Measurements from ENCODE around the gene DOCK4. TPM values are rescaled to one million over a fixed set of nuclear protein-coding genes. Genes with fewer than 3 reads are reported as not detected.
"Not testable (repeated sequence)": the region's sequence is repeated elsewhere in the genome, so short reads cannot be mapped to it uniquely, and the experiment has no call there.

DOCK4 gene
- total RNA-seq, 1 experiment from 2014 or later: 3.4 TPM

DNA sequence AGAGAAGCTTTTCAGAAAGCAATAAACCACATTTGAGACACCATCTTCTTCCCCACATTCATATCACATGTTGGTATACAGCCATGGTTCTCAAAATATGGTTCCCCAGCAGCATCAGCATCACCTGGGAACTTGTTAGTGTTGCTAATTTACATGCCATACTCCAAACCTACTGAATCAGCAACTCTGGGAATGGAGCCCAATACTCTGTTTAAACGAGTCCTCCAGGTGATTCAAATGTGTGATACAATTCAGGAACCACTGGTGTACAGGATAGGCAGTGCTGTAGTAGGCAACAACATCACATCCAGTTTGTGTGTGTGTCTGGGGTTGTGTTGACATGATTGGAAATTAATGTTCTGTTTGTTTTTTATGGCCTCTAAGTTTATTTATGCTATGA lies 48.0 kb upstream of the DOCK4 start:
- no peaks in the 10 kb centered on the region for H3K36me3 Mint-ChIP-seq (ENCODE audit: insufficient read depth, unreplicated experiment)
- no TSS peak for BruUV-seq (replicated peaks)
- intact Hi-C loops (cut with micrococcal nuclease; ENCODE audit: unreplicated experiment): no loop called here
- DNase-seq: no peak
- no peak overlapping the region for H3K4me3 Mint-ChIP-seq (ENCODE audit: low read depth, unreplicated experiment)
- TF ChIP-seq, protein P1, sequence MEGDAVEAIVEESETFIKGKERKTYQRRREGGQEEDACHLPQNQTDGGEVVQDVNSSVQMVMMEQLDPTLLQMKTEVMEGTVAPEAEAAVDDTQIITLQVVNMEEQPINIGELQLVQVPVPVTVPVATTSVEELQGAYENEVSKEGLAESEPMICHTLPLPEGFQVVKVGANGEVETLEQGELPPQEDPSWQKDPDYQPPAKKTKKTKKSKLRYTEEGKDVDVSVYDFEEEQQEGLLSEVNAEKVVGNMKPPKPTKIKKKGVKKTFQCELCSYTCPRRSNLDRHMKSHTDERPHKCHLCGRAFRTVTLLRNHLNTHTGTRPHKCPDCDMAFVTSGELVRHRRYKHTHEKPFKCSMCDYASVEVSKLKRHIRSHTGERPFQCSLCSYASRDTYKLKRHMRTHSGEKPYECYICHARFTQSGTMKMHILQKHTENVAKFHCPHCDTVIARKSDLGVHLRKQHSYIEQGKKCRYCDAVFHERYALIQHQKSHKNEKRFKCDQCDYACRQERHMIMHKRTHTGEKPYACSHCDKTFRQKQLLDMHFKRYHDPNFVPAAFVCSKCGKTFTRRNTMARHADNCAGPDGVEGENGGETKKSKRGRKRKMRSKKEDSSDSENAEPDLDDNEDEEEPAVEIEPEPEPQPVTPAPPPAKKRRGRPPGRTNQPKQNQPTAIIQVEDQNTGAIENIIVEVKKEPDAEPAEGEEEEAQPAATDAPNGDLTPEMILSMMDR (IDR thresholded peaks at IDR 0.05; ENCODE audit: unreplicated experiment): no peak
- H3K9me3 Mint-ChIP-seq (ENCODE audit: low read depth, unreplicated experiment): peaks cover 2% of the 10 kb centered on the region
- H3K27me3 Mint-ChIP-seq (ENCODE audit: unreplicated experiment): no peaks in the 10 kb centered on the region
- H3K27ac Mint-ChIP-seq (ENCODE audit: unreplicated experiment): no peak overlapping the region
- CTCF ChIA-PET: no interaction called here
- H3K4me1 Mint-ChIP-seq (ENCODE audit: low read depth, unreplicated experiment): no peaks in the 10 kb centered on the region

DNA sequence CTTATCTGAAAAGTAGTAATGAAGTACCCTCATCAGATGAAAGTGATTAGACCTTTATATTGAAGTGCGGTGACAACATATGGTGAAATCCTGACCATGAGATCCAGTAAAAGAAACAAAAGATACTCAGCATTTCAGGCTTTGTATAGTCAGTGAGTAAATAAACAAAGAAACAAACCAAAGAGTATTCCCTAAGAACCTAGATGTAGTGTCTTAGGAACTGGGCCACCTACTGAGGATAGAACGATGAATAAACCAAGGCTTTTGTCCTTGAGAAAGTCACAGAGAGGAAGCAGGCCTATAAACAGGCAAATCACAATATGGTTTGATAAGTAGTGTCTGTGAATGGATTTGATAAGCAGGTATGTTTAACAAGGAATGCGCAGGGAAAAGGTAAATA lies 46.5 kb upstream of the DOCK4 start:
- H3K9me3 Mint-ChIP-seq (ENCODE audit: low read depth, unreplicated experiment): peaks cover 2% of the 10 kb centered on the region
- no peak overlapping the region for H3K27ac Mint-ChIP-seq (ENCODE audit: unreplicated experiment)
- TF ChIP-seq, protein P1 (IDR thresholded peaks at IDR 0.05; ENCODE audit: unreplicated experiment): no peak
- CTCF ChIA-PET: no interaction called here
- no peak for DNase-seq
- H3K4me3 Mint-ChIP-seq (ENCODE audit: low read depth, unreplicated experiment): no peak overlapping the region
- H3K4me1 Mint-ChIP-seq (ENCODE audit: low read depth, unreplicated experiment): no peaks in the 10 kb centered on the region
- intact Hi-C loops (cut with micrococcal nuclease; ENCODE audit: unreplicated experiment): no loop called here
- H3K27me3 Mint-ChIP-seq (ENCODE audit: unreplicated experiment): no peaks in the 10 kb centered on the region
- no peaks in the 10 kb centered on the region for H3K36me3 Mint-ChIP-seq (ENCODE audit: insufficient read depth, unreplicated experiment)
- BruUV-seq (replicated peaks): no TSS peak

DNA sequence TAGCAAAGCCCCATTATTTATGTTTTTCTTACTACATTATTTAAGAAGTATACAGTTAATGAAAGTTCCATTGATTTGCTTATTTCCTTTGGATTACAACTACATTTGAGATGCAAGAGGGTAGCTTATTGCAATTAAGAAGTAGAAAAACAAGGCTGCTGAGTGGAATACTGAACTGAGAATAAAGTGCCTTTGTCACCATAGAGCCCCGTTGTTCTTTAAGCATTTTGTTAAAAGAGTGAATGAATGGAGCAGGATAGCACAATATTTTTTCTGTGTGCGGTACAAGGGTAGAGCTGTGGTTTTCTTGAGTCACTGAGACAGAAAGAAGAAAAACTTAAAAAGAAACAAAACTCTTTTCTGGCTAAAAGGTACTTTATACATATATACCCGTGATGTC lies 45.9 kb upstream of the DOCK4 start:
- no peaks in the 10 kb centered on the region for H3K36me3 Mint-ChIP-seq (ENCODE audit: insufficient read depth, unreplicated experiment)
- H3K4me1 Mint-ChIP-seq (ENCODE audit: low read depth, unreplicated experiment): no peaks in the 10 kb centered on the region
- H3K9me3 Mint-ChIP-seq (ENCODE audit: low read depth, unreplicated experiment): peaks cover 2% of the 10 kb centered on the region
- H3K27ac Mint-ChIP-seq (ENCODE audit: unreplicated experiment): no peak overlapping the region
- H3K4me3 Mint-ChIP-seq (ENCODE audit: low read depth, unreplicated experiment): no peak overlapping the region
- intact Hi-C loops (cut with micrococcal nuclease; ENCODE audit: unreplicated experiment): no loop called here
- no TSS peak for BruUV-seq (replicated peaks)
- H3K27me3 Mint-ChIP-seq (ENCODE audit: unreplicated experiment): no peaks in the 10 kb centered on the region
- CTCF ChIA-PET: no interaction called here
- no peak for DNase-seq
- TF ChIP-seq, protein P1 (IDR thresholded peaks at IDR 0.05; ENCODE audit: unreplicated experiment): no peak

DNA sequence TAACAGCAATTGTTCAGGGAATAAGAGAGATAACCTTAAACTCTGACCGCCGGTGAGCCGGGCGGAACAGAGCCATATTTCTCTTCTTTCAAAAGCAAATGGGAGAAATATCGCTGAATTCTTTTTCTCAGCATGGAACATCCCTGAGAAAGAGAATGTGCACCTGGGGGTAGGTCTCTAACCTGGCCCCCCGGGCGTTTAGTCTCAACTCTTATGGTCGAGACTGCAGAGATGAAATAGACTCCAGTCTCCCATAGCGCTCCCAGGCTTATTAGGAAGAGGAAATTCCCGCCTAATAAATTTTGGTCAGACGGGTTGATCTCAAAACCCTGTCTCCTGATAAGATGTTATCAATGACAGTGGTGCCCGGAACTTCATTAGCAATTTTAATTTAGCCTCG lies 43.8 kb upstream of the DOCK4 start:
- H3K27ac Mint-ChIP-seq (ENCODE audit: unreplicated experiment); H3K4me1 Mint-ChIP-seq (ENCODE audit: low read depth, unreplicated experiment); intact Hi-C loops (cut with micrococcal nuclease; ENCODE audit: unreplicated experiment); H3K36me3 Mint-ChIP-seq (ENCODE audit: insufficient read depth, unreplicated experiment); H3K4me3 Mint-ChIP-seq (ENCODE audit: low read depth, unreplicated experiment); H3K9me3 Mint-ChIP-seq (ENCODE audit: low read depth, unreplicated experiment); H3K27me3 Mint-ChIP-seq (ENCODE audit: unreplicated experiment); DNase-seq; BruUV-seq (replicated peaks); CTCF ChIA-PET: not testable (repeated sequence)

DNA sequence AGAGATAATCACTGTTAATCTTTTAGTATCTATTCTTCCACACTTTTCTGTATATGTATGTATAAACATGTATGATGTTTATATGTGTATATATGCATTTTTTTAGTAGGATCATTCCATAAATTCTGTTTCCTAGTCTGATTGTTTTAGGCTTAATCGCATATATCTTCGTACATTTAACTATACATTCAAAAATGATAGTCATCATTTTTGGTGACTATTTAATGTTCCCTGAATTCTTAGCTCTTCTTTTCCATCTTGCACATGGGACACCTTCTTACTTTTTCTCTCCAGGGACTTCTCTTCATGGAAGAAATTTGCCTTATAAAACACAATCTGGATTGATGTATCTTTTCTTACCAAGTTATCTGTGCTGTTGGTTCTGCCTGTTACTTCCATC lies 42.4 kb upstream of the DOCK4 start:
- TF ChIP-seq, protein P1 (IDR thresholded peaks at IDR 0.05; ENCODE audit: unreplicated experiment): no peak
- DNase-seq: no peak
- H3K27me3 Mint-ChIP-seq (ENCODE audit: unreplicated experiment): no peaks in the 10 kb centered on the region
- no peak overlapping the region for H3K27ac Mint-ChIP-seq (ENCODE audit: unreplicated experiment)
- intact Hi-C loops (cut with micrococcal nuclease; ENCODE audit: unreplicated experiment): no loop called here
- BruUV-seq (replicated peaks): no TSS peak
- H3K36me3 Mint-ChIP-seq (ENCODE audit: insufficient read depth, unreplicated experiment): no peaks in the 10 kb centered on the region
- H3K4me1 Mint-ChIP-seq (ENCODE audit: low read depth, unreplicated experiment): no peaks in the 10 kb centered on the region
- H3K9me3 Mint-ChIP-seq (ENCODE audit: low read depth, unreplicated experiment): peaks cover 2% of the 10 kb centered on the region
- H3K4me3 Mint-ChIP-seq (ENCODE audit: low read depth, unreplicated experiment): no peak overlapping the region
- CTCF ChIA-PET: no interaction called here

Data from Calu3 (cell line).